Tibial nerve (tissue), 4 donors: Measurements from ENCODE around the gene OR1J1. TPM values are rescaled to one million over a fixed set of nuclear protein-coding genes. Genes with fewer than 3 reads are reported as not detected.

Source experiments
- DNase-seq, 2 donors: peaks; one replicate each; pipeline ENCODE4 v3.0.0-alpha.2; 2019; ENCODE audit warnings: low spot score in 2 of 2
- H3K27ac ChIP-seq, 4 donors: fragments of 200-600 bp; sonication (generic) in 3 of 4; one replicate each; pipeline ENCODE4 v1.5.1; 2017 to 2019; ENCODE audit warnings: mild to moderate bottlenecking in 1 of 4
- H3K27me3 ChIP-seq, 2 donors: fragments of 200-600 bp; sonication (generic) in 1 of 2; one replicate each; pipeline versions ENCODE4 v1.5.1 to v1.6.0; 2017 to 2019
- H3K36me3 ChIP-seq, 3 donors: fragments of 200-600 bp; sonication (generic); one replicate each; pipeline ENCODE4 v1.5.1; 2018 to 2019
- H3K4me1 ChIP-seq, 4 donors: fragments of 200-600 bp; sonication (generic) in 3 of 4; one replicate each; pipeline ENCODE4 v1.5.1; 2017 to 2019
- H3K4me3 ChIP-seq, 4 donors: fragments of 200-600 bp; sonication (generic) in 3 of 4; one replicate each; pipeline ENCODE4 v1.5.1; 2017 to 2019; ENCODE audit warnings: mild to moderate bottlenecking in 1 of 4, moderate library complexity in 1 of 4
- H3K9me3 ChIP-seq, 4 donors: fragments of 200-600 bp; sonication (generic) in 3 of 4; one replicate each; pipeline ENCODE4 v1.5.1; 2017 to 2019
- CTCF ChIP-seq, 5 experiments: fragments of 200-600 bp in 3 of 5; fragments of 450-650 bp in 2 of 5; sonication (generic) in 3 of 5; IDR thresholded peaks; one replicate each; pipeline ENCODE4 v1.5.1; 2016 to 2019; ENCODE audit warnings: antibody characterized with exemption in 5 of 5, mild to moderate bottlenecking in 3 of 5, moderate library complexity in 2 of 5
- EP300 ChIP-seq, 2 donors: sonication (generic); formaldehyde crosslinking; IDR thresholded peaks; one replicate each; pipeline ENCODE4 v1.6.1; 2017; ENCODE audit warnings: antibody characterized with exemption in 2 of 2, mild to moderate bottlenecking in 1 of 2
- POLR2A ChIP-seq, 2 donors: fragments of 450-650 bp; IDR thresholded peaks; one replicate each; pipeline ENCODE4 v1.6.1; 2017; ENCODE audit warnings: antibody characterized with exemption in 2 of 2, mild to moderate bottlenecking in 2 of 2, moderate library complexity in 2 of 2
- WGBS, 2 donors: methylation state at CpG; one replicate each; pipeline ENCODE4 v1.1.5; 2018; 5-methylcytosine and 5-hydroxymethylcytosine counted together
- total RNA-seq, 4 donors: library from RNA; depleted of rRNA; stranded (reverse); fragments of >200 nt; gene quantifications; one replicate each; pipeline ENCODE4 v1.1.0, GENCODE V29; 2016

The OR1J1 gene
- total RNA-seq, 4 donors from 2014 or later, result not detected

GRCh38 chr9:122477346-122477745 lies 380 bp downstream of the OR1J1 start:
- Histone ChIP-seq H3K4me3 (no peak overlapping the region), H3K27me3 (no peaks in the 10 kb centered on the region), H3K9me3 (no peaks in the 10 kb centered on the region), H3K27ac (no peak overlapping the region), H3K4me1 (no peaks in the 10 kb centered on the region), H3K36me3 (no peaks in the 10 kb centered on the region)
- 85 to 88% methylated on average over 3 of the region's 3 CpGs for WGBS, 2 donors
- no peak for DNase-seq
- TF ChIP-seq EP300 (IDR thresholded peaks at IDR 0.05), result no peak
- TF ChIP-seq POLR2A (IDR thresholded peaks at IDR 0.05), result no peak
- no peak for TF ChIP-seq CTCF (IDR thresholded peaks at IDR 0.05)

GRCh38 chr9:122475717-122476116 lies 2.0 kb downstream of the OR1J1 start:
- no peak for DNase-seq
- no peak overlapping the region for H3K27ac ChIP-seq
- no peaks in the 10 kb centered on the region for H3K27me3 ChIP-seq
- no peaks in the 10 kb centered on the region for H3K9me3 ChIP-seq
- TF ChIP-seq EP300 (IDR thresholded peaks at IDR 0.05) (no peak), CTCF (IDR thresholded peaks at IDR 0.05) (no peak), POLR2A (IDR thresholded peaks at IDR 0.05) (no peak)
- no peaks in the 10 kb centered on the region for H3K4me1 ChIP-seq
- H3K4me3 ChIP-seq, result no peak overlapping the region
- H3K36me3 ChIP-seq, result no peaks in the 10 kb centered on the region
- WGBS, 2 donors, result 54 to 65% methylated on average over 2 of the region's 2 CpGs

GRCh38 chr9:122474561-122474960 lies 3.2 kb downstream of the OR1J1 start:
- H3K4me3 ChIP-seq, result no peak overlapping the region
- WGBS, 2 donors, result 66 to 76% methylated on average over 3 of the region's 3 CpGs
- no peak for DNase-seq
- no peak overlapping the region for H3K27ac ChIP-seq
- H3K4me1 ChIP-seq, result no peaks in the 10 kb centered on the region
- H3K36me3 ChIP-seq, result no peaks in the 10 kb centered on the region
- H3K27me3 ChIP-seq, result no peaks in the 10 kb centered on the region
- H3K9me3 ChIP-seq, result no peaks in the 10 kb centered on the region
- TF ChIP-seq CTCF (IDR thresholded peaks at IDR 0.05) (no peak), POLR2A (IDR thresholded peaks at IDR 0.05) (no peak), EP300 (IDR thresholded peaks at IDR 0.05) (no peak)

GRCh38 chr9:122468735-122469134 lies 9.0 kb downstream of the OR1J1 start:
- Histone ChIP-seq H3K36me3 (no peaks in the 10 kb centered on the region), H3K4me1 (peaks cover 0 to 13% (median 0%) of the 10 kb centered on the region in 4 donors), H3K4me3 (no peak overlapping the region), H3K27me3 (no peaks in the 10 kb centered on the region), H3K9me3 (no peaks in the 10 kb centered on the region), H3K27ac (no peak overlapping the region)
- WGBS, 2 donors, result 33 to 44% methylated on average over 4 of the region's 4 CpGs
- DNase-seq, result no peak
- no peak for TF ChIP-seq CTCF (IDR thresholded peaks at IDR 0.05)
- TF ChIP-seq EP300 (IDR thresholded peaks at IDR 0.05), result no peak
- no peak for TF ChIP-seq POLR2A (IDR thresholded peaks at IDR 0.05)

GRCh38 chr9:122466456-122466855 lies 11.3 kb downstream of the OR1J1 start:
- H3K4me1 ChIP-seq, result peaks cover 0 to 13% (median 0%) of the 10 kb centered on the region in 4 donors
- DNase-seq, result no peak
- no peak overlapping the region for H3K4me3 ChIP-seq
- H3K27me3 ChIP-seq, result no peaks in the 10 kb centered on the region
- no peak for TF ChIP-seq EP300 (IDR thresholded peaks at IDR 0.05)
- TF ChIP-seq POLR2A (IDR thresholded peaks at IDR 0.05), result no peak
- no peak for TF ChIP-seq CTCF (IDR thresholded peaks at IDR 0.05)
- no peak overlapping the region for H3K27ac ChIP-seq
- H3K9me3 ChIP-seq, result no peaks in the 10 kb centered on the region
- no peaks in the 10 kb centered on the region for H3K36me3 ChIP-seq
- 62 to 65% methylated on average over 3 of the region's 3 CpGs for WGBS, 2 donors
